Measurements from ENCODE around the gene YAP1. TPM values are rescaled to one million over a fixed set of nuclear protein-coding genes. Genes with fewer than 3 reads are reported as not detected.
"Not testable (repeated sequence)": the region's sequence is repeated elsewhere in the genome, so short reads cannot be mapped to it uniquely, and the experiment has no call there.

YAP1 gene
- polyA plus RNA-seq, 1 donor: 74.3 TPM

DNA sequence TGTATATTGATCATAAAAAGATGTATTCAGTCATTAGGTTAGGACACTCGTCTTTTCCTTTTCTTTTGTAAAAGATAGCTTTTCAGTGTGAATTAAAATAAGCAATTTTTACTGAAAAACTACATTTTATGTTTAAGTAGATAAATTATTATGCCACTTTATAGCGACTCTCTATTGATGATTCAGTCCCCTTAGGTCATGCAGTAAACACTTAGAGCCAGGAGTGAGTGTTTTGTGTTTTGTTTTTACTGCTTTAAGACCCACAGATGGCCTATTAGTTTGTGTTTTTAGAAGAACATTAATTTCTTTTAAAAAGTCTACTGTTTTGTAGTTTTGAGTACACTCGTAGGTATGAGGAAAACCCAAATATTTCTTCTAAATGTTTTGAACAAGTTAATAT lies 86.6 kb downstream of the YAP1 start:
- 73% methylated on average over 3 of the region's 3 CpGs for WGBS (ENCODE audit: insufficient coverage, low lambda C conversion rate)
- no peak for DNase-seq
- Histone ChIP-seq H3K27ac (ENCODE audit: low read length) (no peak overlapping the region), H3K4me3 (ENCODE audit: low read length) (no peak overlapping the region), H3K36me3 (ENCODE audit: control insufficient read depth, insufficient read depth, low read length) (no peaks in the 10 kb centered on the region), H3K27me3 (ENCODE audit: control insufficient read depth, insufficient read depth, low read length) (no peaks in the 10 kb centered on the region), H3K4me1 (ENCODE audit: control insufficient read depth, insufficient read depth, low read length) (peaks cover 11% of the 10 kb centered on the region), H3K9me3 (ENCODE audit: control insufficient read depth, low read depth, low read length) (no peaks in the 10 kb centered on the region)

DNA sequence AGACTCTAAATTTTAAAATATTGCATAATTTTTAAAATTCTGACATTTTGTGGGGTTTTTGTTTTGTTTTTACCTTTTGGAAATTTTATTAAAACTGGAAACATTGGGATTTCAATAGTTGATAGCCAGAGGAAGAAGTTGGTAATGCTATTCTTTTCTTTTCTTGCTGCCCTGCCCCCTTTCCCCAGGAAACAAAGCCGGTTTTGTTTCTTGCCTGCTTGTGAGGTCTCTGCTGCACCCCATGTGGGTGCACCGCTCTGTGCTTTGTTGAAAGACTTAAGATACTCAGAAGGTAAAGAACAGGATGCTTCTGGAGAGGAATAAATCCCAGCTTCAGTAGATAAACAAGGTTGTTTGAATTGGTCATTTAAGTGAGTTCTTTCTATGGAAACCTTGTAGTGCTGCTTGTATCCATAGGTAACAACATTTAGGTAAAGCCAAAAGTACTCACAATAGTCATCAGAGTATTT lies 87.5 kb downstream of the YAP1 start:
- no peaks in the 10 kb centered on the region for H3K9me3 ChIP-seq (ENCODE audit: control insufficient read depth, low read depth, low read length)
- DNase-seq: peak; percentile 9 to 46
- peaks cover 5% of the 10 kb centered on the region for H3K4me1 ChIP-seq (ENCODE audit: control insufficient read depth, insufficient read depth, low read length)
- H3K36me3 ChIP-seq (ENCODE audit: control insufficient read depth, insufficient read depth, low read length): peaks cover 1% of the 10 kb centered on the region
- no peak overlapping the region for H3K4me3 ChIP-seq (ENCODE audit: low read length)
- WGBS (ENCODE audit: insufficient coverage, low lambda C conversion rate): no CpG with 5 or more reads among the region's 2 CpGs
- H3K27me3 ChIP-seq (ENCODE audit: control insufficient read depth, insufficient read depth, low read length): no peaks in the 10 kb centered on the region
- no peak overlapping the region for H3K27ac ChIP-seq (ENCODE audit: low read length)

DNA sequence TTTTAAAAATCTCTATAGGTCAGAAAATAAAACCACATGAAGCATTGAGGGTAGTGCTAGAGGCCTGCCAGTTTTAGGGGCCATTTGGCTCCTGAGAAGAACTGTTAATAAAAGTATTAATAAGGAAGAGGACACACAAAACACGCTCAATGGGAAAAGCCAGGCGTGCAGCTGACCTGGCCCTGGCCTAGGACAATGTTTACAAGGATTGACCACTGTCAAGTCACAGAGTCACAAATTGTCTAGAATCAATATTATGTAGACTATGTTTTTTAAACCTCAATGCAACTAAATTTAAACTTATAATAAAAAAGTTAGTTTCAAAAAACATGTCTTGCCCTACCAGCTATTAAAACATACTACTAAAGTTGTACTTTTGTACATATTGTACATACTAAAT lies 89.4 kb downstream of the YAP1 start:
- Histone ChIP-seq H3K4me1 (ENCODE audit: control insufficient read depth, insufficient read depth, low read length) (peaks cover 3% of the 10 kb centered on the region), H3K36me3 (ENCODE audit: control insufficient read depth, insufficient read depth, low read length) (peaks cover 4% of the 10 kb centered on the region), H3K9me3 (ENCODE audit: control insufficient read depth, low read depth, low read length) (no peaks in the 10 kb centered on the region), H3K27me3 (ENCODE audit: control insufficient read depth, insufficient read depth, low read length) (no peaks in the 10 kb centered on the region), H3K4me3 (ENCODE audit: low read length) (no peak overlapping the region), H3K27ac (ENCODE audit: low read length) (no peak overlapping the region)
- 86% methylated on average over 2 of the region's 2 CpGs for WGBS (ENCODE audit: insufficient coverage, low lambda C conversion rate)
- no peak for DNase-seq

DNA sequence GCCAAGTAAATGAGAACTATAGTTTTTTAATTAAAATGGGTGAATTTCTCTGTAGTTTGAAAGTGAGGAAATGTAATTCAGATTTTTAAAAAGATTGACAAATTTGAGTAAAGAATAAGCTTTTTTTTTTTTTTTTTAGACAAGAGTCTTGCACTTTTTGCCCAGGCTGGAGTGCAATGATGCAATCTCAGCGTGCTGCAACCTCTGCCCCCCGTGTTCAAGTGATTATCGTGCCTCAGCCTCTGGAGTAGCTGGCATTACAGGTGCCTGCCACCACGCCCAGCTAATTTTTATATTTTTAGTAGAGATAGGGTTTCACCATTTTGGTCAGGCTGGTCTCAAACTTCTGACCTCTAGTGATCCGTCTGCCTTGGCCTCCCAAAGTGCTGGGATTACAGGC lies 90.1 kb downstream of the YAP1 start:
- H3K27ac ChIP-seq (ENCODE audit: low read length); H3K27me3 ChIP-seq (ENCODE audit: control insufficient read depth, insufficient read depth, low read length); H3K4me3 ChIP-seq (ENCODE audit: low read length); H3K9me3 ChIP-seq (ENCODE audit: control insufficient read depth, low read depth, low read length); H3K36me3 ChIP-seq (ENCODE audit: control insufficient read depth, insufficient read depth, low read length); H3K4me1 ChIP-seq (ENCODE audit: control insufficient read depth, insufficient read depth, low read length): not testable (repeated sequence)
- peak; percentile 40 to 59 for DNase-seq
- no CpG with 5 or more reads among the region's 5 CpGs for WGBS (ENCODE audit: insufficient coverage, low lambda C conversion rate)

DNA sequence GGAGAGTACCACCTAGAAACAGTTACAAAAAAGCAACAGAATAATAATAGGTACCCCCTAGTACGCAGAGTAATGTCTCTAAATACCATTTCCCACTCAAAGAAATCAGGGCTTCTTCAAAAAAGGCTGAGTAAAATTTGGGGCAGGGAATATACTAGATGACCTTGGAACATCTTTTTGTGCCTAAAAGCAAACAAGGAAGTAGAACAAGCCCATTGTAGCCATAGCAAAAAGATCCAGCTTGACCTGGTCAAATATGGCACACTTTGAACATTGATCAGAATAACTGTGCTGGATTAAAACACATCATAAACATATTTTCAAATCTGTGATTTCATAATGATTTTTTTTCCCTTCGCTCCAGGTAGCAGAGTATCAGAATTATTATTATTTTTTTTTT lies 91.5 kb downstream of the YAP1 start:
- Histone ChIP-seq H3K36me3 (ENCODE audit: control insufficient read depth, insufficient read depth, low read length) (peaks cover 15% of the 10 kb centered on the region), H3K4me3 (ENCODE audit: low read length) (no peak overlapping the region), H3K9me3 (ENCODE audit: control insufficient read depth, low read depth, low read length) (no peaks in the 10 kb centered on the region), H3K4me1 (ENCODE audit: control insufficient read depth, insufficient read depth, low read length) (peaks cover 3% of the 10 kb centered on the region), H3K27ac (ENCODE audit: low read length) (no peak overlapping the region), H3K27me3 (ENCODE audit: control insufficient read depth, insufficient read depth, low read length) (no peaks in the 10 kb centered on the region)
- DNase-seq: no peak
- WGBS (ENCODE audit: insufficient coverage, low lambda C conversion rate): 100% methylated on average over 1 of the region's 2 CpGs

DNA sequence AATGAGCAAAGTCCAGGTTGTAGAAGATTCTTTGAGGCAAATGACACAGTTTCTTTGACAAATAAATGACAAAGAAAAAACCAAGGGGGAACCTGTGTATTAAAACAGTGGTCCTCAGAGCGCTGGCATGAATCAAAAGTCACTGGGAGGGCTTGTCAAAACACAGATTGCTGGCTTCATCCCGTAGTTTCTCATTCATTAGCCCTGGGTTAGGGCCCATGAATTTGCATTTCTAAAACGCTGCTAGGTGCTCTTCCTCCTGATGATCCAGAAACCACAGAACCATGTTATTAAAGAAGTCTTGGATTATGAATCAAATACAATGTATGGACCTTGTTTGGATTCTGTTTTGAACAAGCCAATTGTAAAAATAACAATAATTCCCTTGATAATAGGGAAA lies 92.7 kb downstream of the YAP1 start:
- H3K36me3 ChIP-seq (ENCODE audit: control insufficient read depth, insufficient read depth, low read length): peaks cover 22% of the 10 kb centered on the region
- no peak overlapping the region for H3K27ac ChIP-seq (ENCODE audit: low read length)
- no peak overlapping the region for H3K4me3 ChIP-seq (ENCODE audit: low read length)
- no CpG with 5 or more reads among the region's 3 CpGs for WGBS (ENCODE audit: insufficient coverage, low lambda C conversion rate)
- H3K9me3 ChIP-seq (ENCODE audit: control insufficient read depth, low read depth, low read length): no peaks in the 10 kb centered on the region
- no peaks in the 10 kb centered on the region for H3K4me1 ChIP-seq (ENCODE audit: control insufficient read depth, insufficient read depth, low read length)
- DNase-seq: no peak
- no peaks in the 10 kb centered on the region for H3K27me3 ChIP-seq (ENCODE audit: control insufficient read depth, insufficient read depth, low read length)

DNA sequence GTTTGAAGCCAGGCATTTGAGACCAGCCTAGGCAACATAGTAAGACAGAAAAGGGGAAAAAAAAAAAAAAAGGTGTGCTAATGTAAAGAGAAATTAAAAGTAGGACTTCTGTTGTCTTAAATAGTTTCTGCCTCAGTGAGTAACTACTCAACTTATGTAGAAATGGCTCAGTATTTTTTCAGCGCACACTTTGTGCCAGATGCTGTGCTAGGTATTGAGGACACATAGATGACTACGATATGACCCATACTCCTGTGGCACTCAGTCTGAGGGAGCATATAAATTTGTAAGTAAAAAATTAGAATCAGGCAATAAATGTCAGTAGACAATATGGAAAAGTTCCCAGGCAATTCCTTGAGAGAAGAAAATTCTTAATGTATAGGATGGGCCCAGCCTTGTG lies 93.9 kb downstream of the YAP1 start:
- no peak overlapping the region for H3K27ac ChIP-seq (ENCODE audit: low read length)

DNA sequence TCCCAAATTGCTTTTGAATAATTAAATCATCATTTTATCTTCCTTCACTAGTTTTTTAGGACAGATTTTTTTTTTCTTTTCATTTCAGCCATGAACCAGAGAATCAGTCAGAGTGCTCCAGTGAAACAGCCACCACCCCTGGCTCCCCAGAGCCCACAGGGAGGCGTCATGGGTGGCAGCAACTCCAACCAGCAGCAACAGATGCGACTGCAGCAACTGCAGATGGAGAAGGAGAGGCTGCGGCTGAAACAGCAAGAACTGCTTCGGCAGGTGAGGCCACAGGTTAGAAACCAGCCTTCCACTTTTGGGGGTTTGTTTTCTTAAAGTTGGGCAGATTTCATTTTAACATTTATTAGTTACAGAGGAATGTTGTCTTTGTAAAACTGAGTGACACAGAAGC lies 95.6 kb downstream of the YAP1 start:
- WGBS (ENCODE audit: insufficient coverage, low lambda C conversion rate): no CpG with 5 or more reads among the region's 4 CpGs

More for the DNA sequence above, 93.9 kb downstream of the YAP1 start:
- no peak for DNase-seq
- Histone ChIP-seq H3K9me3 (ENCODE audit: control insufficient read depth, low read depth, low read length) (no peaks in the 10 kb centered on the region), H3K36me3 (ENCODE audit: control insufficient read depth, insufficient read depth, low read length) (peaks cover 27% of the 10 kb centered on the region), H3K27me3 (ENCODE audit: control insufficient read depth, insufficient read depth, low read length) (no peaks in the 10 kb centered on the region), H3K4me1 (ENCODE audit: control insufficient read depth, insufficient read depth, low read length) (no peaks in the 10 kb centered on the region), H3K4me3 (ENCODE audit: low read length) (no peak overlapping the region)
- 100% methylated on average over 1 of the region's 2 CpGs for WGBS (ENCODE audit: insufficient coverage, low lambda C conversion rate)

DNA sequence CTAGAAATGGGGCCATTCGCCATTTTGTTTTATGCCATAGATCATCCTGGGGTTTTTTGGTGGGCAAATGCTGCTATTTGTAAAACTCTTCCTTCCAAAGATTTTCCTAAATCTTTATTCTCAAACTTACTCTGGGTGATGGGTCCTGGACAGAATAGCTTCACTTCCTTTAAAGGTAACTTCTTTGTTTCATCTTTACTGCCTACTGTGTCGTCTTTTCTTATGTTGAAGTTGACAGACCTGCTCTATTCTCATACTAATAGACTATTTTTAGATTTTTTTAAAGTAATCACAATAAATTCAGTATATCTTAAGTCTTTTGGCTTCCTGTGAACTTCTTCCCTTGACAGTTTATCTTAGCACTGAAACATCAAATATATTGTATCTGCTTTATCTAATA lies 98.6 kb downstream of the YAP1 start:
- Histone ChIP-seq H3K4me1 (ENCODE audit: control insufficient read depth, insufficient read depth, low read length) (no peaks in the 10 kb centered on the region), H3K36me3 (ENCODE audit: control insufficient read depth, insufficient read depth, low read length) (peaks cover 43% of the 10 kb centered on the region), H3K27ac (ENCODE audit: low read length) (no peak overlapping the region), H3K27me3 (ENCODE audit: control insufficient read depth, insufficient read depth, low read length) (no peaks in the 10 kb centered on the region), H3K9me3 (ENCODE audit: control insufficient read depth, low read depth, low read length) (no peaks in the 10 kb centered on the region), H3K4me3 (ENCODE audit: low read length) (no peak overlapping the region)
- WGBS (ENCODE audit: insufficient coverage, low lambda C conversion rate): 100% methylated on average over 2 of the region's 2 CpGs
- DNase-seq: no peak

More for the DNA sequence above, 95.6 kb downstream of the YAP1 start:
- Histone ChIP-seq H3K4me3 (ENCODE audit: low read length) (no peak overlapping the region), H3K4me1 (ENCODE audit: control insufficient read depth, insufficient read depth, low read length) (no peaks in the 10 kb centered on the region), H3K36me3 (ENCODE audit: control insufficient read depth, insufficient read depth, low read length) (peaks cover 38% of the 10 kb centered on the region), H3K27ac (ENCODE audit: low read length) (no peak overlapping the region), H3K9me3 (ENCODE audit: control insufficient read depth, low read depth, low read length) (no peaks in the 10 kb centered on the region), H3K27me3 (ENCODE audit: control insufficient read depth, insufficient read depth, low read length) (no peaks in the 10 kb centered on the region)
- no peak for DNase-seq

DNA sequence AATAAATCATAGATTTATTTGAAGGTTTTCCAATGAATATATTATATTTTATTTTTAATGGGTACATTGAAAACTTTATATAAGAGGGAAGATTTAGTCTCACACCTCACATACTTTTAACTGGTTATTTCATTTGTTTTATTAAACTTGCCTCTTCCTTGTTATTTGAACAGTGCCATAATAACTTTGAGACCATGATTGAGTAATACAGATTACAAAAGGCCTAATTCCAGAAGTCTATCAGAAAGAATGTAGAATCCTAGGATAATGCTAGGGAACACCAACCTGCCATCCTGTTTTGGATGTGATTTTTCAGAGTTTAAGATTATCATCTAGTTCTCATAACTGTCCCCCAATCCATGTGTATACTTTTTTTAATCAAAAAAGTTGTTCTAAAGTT lies 104.4 kb downstream of the YAP1 start:
- no peak for DNase-seq
- Histone ChIP-seq H3K36me3 (ENCODE audit: control insufficient read depth, insufficient read depth, low read length) (peaks cover 33% of the 10 kb centered on the region), H3K27me3 (ENCODE audit: control insufficient read depth, insufficient read depth, low read length) (no peaks in the 10 kb centered on the region), H3K9me3 (ENCODE audit: control insufficient read depth, low read depth, low read length) (no peaks in the 10 kb centered on the region), H3K27ac (ENCODE audit: low read length) (no peak overlapping the region), H3K4me3 (ENCODE audit: low read length) (no peak overlapping the region), H3K4me1 (ENCODE audit: control insufficient read depth, insufficient read depth, low read length) (no peaks in the 10 kb centered on the region)

DNA sequence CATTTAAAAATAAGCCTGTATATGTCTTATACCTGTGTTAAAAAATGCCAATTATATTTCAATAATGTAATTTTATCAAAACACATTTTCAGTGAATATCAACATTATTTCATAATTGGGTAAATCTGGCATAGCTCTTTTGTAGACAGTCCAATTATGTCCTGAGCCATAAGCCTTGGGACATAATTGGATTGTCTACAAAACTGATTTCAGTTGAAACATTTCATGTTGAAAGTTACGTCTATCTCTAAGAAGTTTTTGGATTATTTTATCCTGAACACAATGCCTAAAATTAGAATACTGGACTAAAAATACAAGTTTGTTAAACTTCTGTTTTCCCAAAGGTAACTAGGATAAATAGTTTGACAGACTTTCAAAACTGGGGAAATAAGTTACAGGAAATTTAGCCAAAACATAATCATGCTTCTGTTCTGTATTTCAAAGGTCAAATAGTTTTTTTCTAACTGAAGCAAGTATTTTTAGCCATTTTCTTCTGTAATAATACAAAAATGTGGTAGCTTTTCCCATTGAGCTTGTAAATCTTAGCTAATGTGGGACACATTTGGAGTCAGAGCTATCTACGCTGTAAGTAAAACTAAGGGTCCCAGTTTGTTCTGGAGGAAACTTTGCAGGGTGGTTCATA lies 106.3 kb downstream of the YAP1 start:
- DNase-seq: no peak
- no peaks in the 10 kb centered on the region for H3K27me3 ChIP-seq (ENCODE audit: control insufficient read depth, insufficient read depth, low read length)
- peaks cover 30% of the 10 kb centered on the region for H3K36me3 ChIP-seq (ENCODE audit: control insufficient read depth, insufficient read depth, low read length)
- no peak overlapping the region for H3K4me3 ChIP-seq (ENCODE audit: low read length)
- H3K9me3 ChIP-seq (ENCODE audit: control insufficient read depth, low read depth, low read length): no peaks in the 10 kb centered on the region
- no peaks in the 10 kb centered on the region for H3K4me1 ChIP-seq (ENCODE audit: control insufficient read depth, insufficient read depth, low read length)
- no peak overlapping the region for H3K27ac ChIP-seq (ENCODE audit: low read length)
- 100% methylated on average over 1 of the region's 2 CpGs for WGBS (ENCODE audit: insufficient coverage, low lambda C conversion rate)

Measured in large intestine (tissue), 3 donors.